ENCODE measurements around the gene METRN.

- no peak for TF ChIP-seq POLR2A (IDR thresholded peaks at IDR 0.05)
- no peak for TF ChIP-seq CTCF (IDR thresholded peaks at IDR 0.05)
Measured at GRCh38 chr16:700684-701584, 14.0 kb upstream of the METRN start.
